Epithelial cell of proximal tubule (primary cell): Measurements from ENCODE around the gene ELAVL1. TPM values are rescaled to one million over a fixed set of nuclear protein-coding genes. Genes with fewer than 3 reads are reported as not detected.
"Not testable (repeated sequence)": the region's sequence is repeated elsewhere in the genome, so short reads cannot be mapped to it uniquely, and the experiment has no call there.

ENCODE experiments used
- DNase-seq: peaks from one replicate; pipeline ENCODE4 v3.0.0-alpha.2; 2011; ENCODE audit warnings: low read depth
- H3K4me3 ChIP-seq: 2 replicates; pipeline ENCODE4 v1.5.1; 2011; ENCODE audit warnings: low read depth, mild to moderate bottlenecking, low read length
- CTCF ChIP-seq: conservative IDR thresholded peaks from 2 replicates; pipeline ENCODE4 v1.5.1; 2012; ENCODE audit warnings: low read depth, mild to moderate bottlenecking, low read length
- total RNA-seq: library from RNA; depleted of rRNA; stranded (reverse); fragments of >200 nt; gene quantifications from 2 replicates; pipeline ENCODE4 v1.2.3, GENCODE V29; 2015

ELAVL1 gene
- total RNA-seq, 1 donor from 2014 or later: 28.6 TPM

- TF ChIP-seq CTCF: no peak
- DNase-seq: no peak
- H3K4me3 ChIP-seq: no peak overlapping the region
Measured at GRCh38 chr19:7930765-7931164, 74.7 kb downstream of the ELAVL1 start.

GRCh38 chr19:7930030-7930429 lies 75.4 kb downstream of the ELAVL1 start:
- not testable (repeated sequence) for DNase-seq, H3K4me3 ChIP-seq

- DNase-seq: no peak
- H3K4me3 ChIP-seq: no peak overlapping the region
- TF ChIP-seq CTCF: peak; percentile 47
Measured at GRCh38 chr19:7928741-7929701, 76.4 kb downstream of the ELAVL1 start.

- no peak for TF ChIP-seq CTCF
- DNase-seq: no peak
Measured at GRCh38 chr19:7928334-7928706, 77.1 kb downstream of the ELAVL1 start.

GRCh38 chr19:7927605-7928333 lies 77.7 kb downstream of the ELAVL1 start:
- TF ChIP-seq CTCF: no peak
- DNase-seq: no peak
- no peak overlapping the region for H3K4me3 ChIP-seq

More at GRCh38 chr19:7928334-7928706, 77.1 kb downstream of the ELAVL1 start:
- no peak overlapping the region for H3K4me3 ChIP-seq

GRCh38 chr19:7926727-7927604 lies 78.5 kb downstream of the ELAVL1 start:
- DNase-seq: no peak
- TF ChIP-seq CTCF: no peak
- no peak overlapping the region for H3K4me3 ChIP-seq
